SW480 (cell line): Measurements from ENCODE around the gene LRRC56.

Experiments used
- DNase-seq: peaks from one replicate; pipeline ENCODE4 v3.0.0-alpha.2; 2016; ENCODE audit warnings: low spot score

LRRC56 gene

GRCh38 chr11:540583-541432 is 3.5 kb downstream of the LRRC56 start:
- DNase-seq, result no peak

DNA sequence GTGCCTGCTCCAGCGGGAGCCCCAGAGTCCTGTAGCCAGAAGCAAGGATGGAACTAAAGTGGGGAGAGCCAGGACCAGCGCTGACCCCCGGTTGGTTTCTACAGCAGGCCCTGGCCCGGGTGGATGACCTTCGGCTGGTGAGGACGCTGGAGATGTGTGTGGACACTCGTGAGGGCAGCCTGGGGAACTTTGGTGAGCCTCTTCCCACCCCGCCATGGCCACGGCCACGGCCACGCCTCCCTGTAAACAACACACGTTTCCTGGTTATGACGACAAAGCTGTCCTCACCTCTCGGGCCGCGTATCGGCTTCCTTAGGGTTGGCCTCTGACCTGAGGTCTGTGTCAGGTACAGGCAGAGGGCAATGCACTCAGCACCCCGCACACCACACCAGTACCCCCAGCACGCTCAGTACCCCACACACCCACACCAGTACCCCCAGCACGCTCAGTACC is 4.1 kb downstream of the LRRC56 start:
- no peak for DNase-seq

GRCh38 chr11:544817-545166 is 7.5 kb downstream of the LRRC56 start:
- DNase-seq, result no peak

- DNase-seq, result no peak
Observed at GRCh38 chr11:545171-545570, 7.8 kb downstream of the LRRC56 start.

GRCh38 chr11:548700-549603 is 11.6 kb downstream of the LRRC56 start:
- no peak for DNase-seq

DNA sequence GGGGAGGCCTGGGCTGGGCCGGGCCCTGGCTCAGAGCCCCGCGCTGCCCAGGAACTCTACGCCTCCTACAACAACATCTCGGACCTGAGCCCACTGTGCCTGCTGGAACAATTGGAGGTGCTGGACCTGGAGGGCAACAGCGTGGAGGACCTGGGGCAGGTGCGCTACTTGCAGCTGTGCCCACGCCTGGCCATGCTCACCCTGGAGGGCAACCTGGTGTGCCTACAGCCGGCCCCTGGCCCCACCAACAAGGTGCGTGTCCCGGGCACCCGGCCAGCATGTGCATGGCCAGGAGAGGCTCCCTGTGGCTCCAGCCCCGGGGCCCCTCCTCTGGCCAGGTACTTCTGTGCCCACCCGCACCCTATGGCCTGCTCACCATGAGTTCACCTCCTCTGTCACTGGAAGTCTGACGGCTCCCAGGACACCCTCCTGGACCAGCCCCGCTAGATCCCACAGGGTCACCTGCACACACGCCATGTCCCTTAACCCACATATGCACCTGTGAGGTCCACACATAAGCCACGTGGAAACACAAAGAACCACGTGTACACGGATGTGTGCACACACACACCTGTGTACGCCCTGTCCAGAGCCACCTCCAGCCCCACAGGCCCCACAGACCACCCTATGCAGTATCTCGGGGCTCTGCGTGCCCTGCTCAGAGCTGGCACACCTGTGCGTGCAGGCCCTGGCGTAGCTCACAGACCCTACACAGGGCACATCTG is 12.9 kb downstream of the LRRC56 start:
- DNase-seq, result no peak

DNA sequence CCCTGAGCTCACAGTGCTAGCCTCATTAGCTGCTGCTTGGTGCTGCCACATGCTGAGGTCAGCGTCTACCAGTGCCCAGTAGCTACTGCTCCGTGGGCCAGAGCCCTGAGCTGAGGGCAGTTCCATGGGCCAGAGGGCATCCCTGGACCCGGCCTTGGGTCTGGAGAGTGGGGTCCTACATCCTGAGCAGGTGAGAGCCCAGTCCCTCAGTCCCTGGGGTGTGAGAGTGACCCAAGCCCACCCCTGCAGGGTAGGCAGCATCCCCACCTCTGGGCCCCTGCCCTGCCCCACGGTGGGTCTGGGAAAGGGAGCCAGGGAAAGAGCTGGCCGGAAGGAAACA is 13.4 kb downstream of the LRRC56 start:
- DNase-seq, result no peak

DNA sequence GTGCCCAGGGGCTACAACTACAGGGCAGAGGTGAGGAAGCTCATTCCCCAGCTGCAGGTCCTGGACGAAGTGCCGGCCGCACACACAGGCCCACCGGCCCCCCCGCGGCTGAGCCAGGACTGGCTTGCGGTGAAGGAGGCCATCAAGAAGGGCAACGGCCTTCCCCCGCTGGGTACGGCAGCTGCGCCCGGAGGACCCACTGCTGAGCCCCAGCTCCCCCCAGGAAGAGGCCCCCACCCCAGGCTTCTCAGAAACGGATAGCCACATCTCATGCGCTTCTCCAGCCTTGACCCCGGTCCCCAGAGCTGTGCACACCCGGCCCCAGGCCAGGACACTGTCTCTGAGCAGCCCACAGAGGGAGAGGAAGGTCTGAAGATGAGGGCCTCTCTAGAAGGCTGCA is 13.8 kb downstream of the LRRC56 start:
- DNase-seq, result no peak

DNA sequence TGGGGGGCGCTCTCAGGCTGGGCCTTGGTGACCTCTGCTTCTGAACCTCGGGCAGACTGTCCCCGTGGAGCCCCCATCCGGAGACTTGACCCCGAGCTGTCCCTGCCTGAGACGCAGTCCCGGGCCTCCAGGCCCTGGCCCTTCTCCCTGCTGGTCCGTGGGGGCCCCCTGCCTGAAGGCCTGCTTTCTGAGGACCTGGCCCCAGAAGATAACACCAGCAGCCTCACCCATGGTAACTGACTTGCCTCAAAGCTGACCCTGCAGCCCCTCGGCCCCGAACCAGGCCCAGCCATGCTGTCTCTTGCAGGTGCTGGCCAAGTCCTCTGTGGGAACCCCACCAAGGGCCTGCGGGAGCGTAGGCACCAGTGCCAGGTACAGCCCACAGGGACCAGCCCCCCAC is 14.3 kb downstream of the LRRC56 start:
- DNase-seq, result no peak

DNA sequence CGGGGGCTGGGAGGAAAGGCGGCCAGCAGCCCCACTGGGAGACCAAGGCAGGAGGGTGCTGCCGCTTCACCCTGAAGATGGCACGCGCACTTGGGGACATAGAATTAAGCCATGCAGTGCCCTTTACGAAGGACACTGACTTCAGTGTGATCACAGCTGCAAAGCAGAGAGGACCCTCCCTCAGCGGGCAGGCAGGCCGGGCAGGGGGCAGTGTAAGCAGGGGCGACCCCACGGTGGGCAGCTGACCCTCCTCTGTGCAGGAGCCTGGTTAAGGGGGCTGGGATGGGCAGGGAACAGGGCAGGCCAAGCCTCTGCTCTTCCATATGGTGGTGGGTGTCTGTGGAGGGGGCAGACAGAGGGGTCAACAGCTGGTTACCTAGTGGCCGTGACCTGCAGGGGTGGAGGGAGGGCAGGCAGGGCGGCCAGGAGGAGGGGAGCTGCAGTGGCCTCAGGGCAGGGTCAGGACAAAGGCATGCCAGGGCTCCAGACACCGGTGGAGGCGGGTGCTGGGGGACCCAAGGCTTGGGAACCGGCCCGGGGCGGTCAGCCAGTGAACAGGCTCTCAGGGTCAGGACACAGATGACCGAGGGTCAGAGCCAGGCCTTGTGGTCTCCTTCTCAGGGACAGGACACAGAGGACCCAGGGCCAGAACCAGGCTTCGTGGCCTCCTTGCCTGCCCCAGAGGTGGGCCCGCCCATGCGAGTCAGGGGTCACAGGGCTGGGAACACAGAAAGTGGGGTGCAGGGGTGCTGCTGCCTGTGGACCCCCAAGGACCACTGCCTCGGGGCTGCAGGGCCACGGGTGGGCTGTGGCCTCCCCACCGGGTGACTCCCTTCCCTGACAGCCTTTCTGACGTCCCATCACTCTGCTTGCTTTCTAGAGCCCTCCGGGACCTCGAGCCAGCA is 16.0 kb downstream of the LRRC56 start:
- no peak for DNase-seq

DNA sequence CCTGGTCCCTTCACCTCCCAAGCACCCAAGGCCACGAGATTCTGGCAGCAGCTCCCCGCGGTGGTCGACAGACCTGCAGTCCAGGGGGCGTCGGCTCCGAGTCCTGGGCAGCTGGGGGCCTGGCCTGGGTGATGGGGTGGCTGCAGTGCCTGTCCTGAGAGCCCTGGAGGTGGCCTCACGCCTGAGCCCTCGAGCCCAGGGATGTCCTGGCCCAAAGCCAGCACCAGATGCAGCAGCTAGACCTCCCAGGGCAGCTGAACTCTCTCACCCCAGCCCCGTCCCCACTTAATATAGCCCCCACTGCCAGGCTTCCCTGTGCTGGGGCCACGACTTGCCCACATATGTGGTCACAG is 16.6 kb downstream of the LRRC56 start:
- no peak for DNase-seq

- peak; percentile 69 for DNase-seq
Observed at GRCh38 chr11:554428-555226, 17.3 kb downstream of the LRRC56 start.

- DNase-seq, result no peak
Observed at GRCh38 chr11:555227-555779, 18.0 kb downstream of the LRRC56 start.

- no peak for DNase-seq
Observed at GRCh38 chr11:555780-556661, 18.7 kb downstream of the LRRC56 start.

DNA sequence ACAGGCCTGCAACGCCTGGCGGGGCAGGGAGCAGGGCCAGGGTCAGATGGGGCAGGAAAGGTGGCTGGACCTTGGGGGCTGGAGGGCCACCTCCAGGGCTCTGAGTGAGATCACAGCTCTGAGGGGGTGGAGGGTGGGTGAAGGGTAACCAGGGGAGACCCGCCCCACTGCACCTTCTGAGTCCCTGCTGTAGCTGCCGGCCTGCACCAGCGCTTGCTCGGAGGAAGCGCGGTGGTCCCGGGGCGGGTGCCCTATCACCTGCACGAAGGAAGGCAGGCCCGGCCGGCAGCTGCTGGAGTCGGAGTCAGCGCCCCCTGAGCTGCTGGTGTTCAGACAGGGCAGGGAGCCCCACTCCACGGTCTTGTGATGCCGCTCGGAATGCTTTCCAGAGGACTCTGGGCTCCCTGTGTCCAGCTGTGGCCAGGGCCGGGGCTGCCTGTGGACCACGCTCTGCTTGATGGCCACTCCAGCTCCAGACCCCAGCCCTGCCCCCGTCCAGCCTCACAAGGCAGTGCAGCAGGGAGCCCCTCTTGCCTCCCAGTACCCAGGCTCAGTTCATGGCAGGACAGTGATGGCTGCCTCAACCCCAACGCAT is 19.4 kb downstream of the LRRC56 start:
- DNase-seq, result no peak

GRCh38 chr11:557328-558132 is 20.2 kb downstream of the LRRC56 start:
- no peak for DNase-seq

GRCh38 chr11:558503-558902 is 21.2 kb downstream of the LRRC56 start:
- no peak for DNase-seq

GRCh38 chr11:559020-559620 is 21.8 kb downstream of the LRRC56 start:
- no peak for DNase-seq
